Cardiac septum (tissue), 1 donor: ENCODE data around the gene SLX1A. TPM values are rescaled to one million over a fixed set of nuclear protein-coding genes. Genes with fewer than 3 reads are reported as not detected.
A peak's percentile ranks its signal among the peaks of the same experiment; 100 is the strongest.
"Not testable (repeated sequence)": the region's sequence is repeated elsewhere in the genome, so short reads cannot be mapped to it uniquely, and the experiment has no call there.

ENCODE experiments used
- DNase-seq: peaks from one replicate; pipeline ENCODE4 v3.0.0-alpha.2; 2020; ENCODE audit warnings: low spot score
- intact Hi-C: fragments of 100-400 bp; cut with DNase I; formaldehyde crosslinking; loops from one replicate; pipeline ENCODE4 v1.14.0; 2022
- long read RNA-seq: library from polyadenylated mRNA; unstranded; transcript quantifications from one replicate; pipeline ENCODE4 v2.0.0, GENCODE V29; 2021
- total RNA-seq: library from RNA; stranded (reverse); fragmentation: NEBNext Ultra II Directional; extraction: Animal tissue kit (Norgen Biotek cat#: 25700); gene quantifications from one replicate; pipeline ENCODE4 v1.2.1, GENCODE V29; 2021
- donor health status: DM: no; HTN: no; CAD: no.

SLX1A gene
- 24.9 TPM for total RNA-seq
- long read RNA-seq, transcript SLX1A-201 (6 exons, 1,091 nt): major isoform, 7 of 13 reads
- long read RNA-seq, partial matches to known transcripts: 1 of 13 reads
- long read RNA-seq, other reads (novel, unspliced or antisense): 0 of 13 reads

- intact Hi-C loops, DNase-seq: not testable (repeated sequence)
These were observed at the start of gene SLX1A, which contains the start of gene BOLA2B for GRCh38 chr16:30193615-30194014. TSS of gene SLX1A (plus strand) at chr16:30193875. CDS start at chr16:30194085, 210 bp downstream. TSS of gene BOLA2B (minus strand) at chr16:30193666. CDS start at chr16:30193595, 71 bp downstream.

DNA sequence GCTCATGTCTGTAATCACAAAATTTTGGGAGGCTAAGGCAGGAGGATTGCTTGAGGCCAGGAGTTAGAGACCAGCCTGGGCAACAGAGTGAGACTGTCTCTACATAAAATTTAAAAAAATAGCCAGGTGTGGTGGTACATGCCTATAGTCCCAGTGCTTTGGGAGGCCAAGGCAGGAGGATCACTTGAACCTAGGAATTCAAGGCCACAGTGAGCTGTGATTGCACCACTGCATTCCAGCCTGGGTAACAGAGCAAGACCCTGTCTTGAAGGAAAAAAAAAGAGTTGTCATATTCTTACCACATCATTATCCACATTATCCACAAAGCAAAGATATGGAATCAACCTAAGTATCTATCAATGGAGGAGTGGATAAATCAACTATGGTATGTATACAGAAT, 49.7 kb upstream of the SLX1A start:
- no peak for DNase-seq
- intact Hi-C loops: no loop called here

DNA sequence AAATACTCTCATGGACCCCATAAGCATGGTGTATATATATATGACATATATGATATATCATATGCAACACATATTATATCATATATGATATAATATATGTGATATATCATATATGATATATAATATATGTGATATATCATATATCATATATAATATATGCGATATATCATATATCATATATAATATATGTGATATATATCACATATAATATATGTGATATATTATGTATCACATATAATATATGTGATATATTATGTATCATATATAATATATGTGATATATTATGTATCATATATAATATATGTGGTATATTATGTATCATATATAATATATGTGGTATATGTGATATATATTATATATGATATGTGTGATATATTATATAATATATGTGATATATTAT, 48.8 kb upstream of the SLX1A start:
- intact Hi-C loops: no loop called here

DNA sequence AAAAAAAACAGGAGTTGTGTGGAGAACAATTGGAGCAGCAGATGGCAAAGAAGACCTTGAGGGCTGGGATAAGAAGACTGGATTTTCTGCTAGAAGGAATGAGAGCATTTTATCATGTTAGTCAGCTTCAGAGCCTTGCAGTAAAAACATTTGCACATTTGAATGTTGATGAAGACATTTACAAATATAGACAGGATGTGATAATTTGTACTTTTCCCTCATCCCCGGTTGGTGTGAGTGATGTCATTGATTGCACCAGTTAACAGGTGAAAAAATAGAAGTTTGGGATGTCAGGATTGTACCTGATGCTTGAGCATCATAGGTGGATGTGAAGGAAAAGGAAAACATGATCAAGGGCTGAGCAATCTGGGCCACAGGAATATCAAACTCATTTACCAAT, 48.0 kb upstream of the SLX1A start:
- DNase-seq: no peak
- intact Hi-C loops: no loop called here

More for the DNA sequence above, 48.8 kb upstream of the SLX1A start:
- no peak for DNase-seq

DNA sequence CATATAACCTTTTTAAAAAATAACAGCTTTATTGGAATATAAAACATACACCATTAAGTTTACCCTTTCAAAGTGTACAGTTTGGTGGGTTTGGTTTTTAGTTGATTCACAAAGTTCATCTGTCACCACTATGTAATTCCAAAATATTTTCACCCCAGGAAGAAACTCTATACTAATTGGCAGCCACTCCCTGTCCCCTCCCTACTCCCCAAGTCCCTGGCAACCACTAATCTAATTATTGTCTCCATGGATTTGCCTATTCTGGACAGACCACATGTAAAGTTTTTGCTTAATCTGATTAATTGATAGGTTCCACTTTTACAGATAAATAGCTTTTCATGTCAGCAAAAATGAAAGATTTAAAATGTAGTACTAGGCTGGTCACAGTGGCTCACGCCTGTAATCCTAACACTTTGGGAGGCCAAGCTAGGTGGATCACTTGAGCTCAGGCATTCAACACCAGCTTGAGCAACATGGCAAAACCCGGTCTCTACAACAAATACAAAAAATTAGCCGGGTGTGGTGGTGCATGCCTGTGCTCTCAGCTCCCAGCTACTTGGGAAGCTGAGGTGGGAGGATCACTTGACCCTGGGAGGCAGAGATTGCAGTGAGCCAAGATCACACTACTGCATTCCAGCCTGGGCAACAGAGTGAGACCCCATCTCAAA, 45.7 kb upstream of the SLX1A start:
- DNase-seq: no peak
- intact Hi-C loops: no loop called here

DNA sequence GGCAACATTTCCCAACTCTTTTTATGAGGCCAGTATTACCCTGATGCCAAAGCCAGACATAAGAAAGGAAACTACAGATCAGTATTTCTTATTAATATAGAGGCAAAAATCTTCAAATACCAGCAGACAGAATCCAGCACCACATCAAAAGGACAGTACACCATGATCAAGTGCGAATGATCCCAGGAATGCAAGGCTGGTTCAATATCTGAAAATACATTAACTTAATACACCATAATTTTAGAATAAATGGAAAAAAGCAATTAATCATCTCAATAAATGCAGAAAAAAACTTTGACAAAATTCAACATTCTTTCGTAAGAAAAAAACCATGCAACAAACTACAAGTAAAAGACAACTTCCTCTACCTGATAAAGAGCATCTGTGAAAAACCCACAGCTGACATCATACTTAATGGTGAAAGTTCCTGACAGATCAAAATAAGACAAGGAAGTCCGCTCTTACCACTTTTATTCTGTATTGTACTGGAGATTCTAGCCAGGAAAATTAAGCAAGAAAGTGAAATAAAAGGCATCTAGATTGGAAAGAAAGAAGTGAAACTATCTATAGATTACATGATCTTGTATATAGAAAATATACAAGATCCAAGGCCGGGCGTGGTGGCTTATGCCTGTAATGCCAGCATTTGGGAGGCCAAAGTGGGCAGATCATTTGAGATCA, 44.3 kb upstream of the SLX1A start:
- intact Hi-C loops: no loop called here
- DNase-seq: no peak

DNA sequence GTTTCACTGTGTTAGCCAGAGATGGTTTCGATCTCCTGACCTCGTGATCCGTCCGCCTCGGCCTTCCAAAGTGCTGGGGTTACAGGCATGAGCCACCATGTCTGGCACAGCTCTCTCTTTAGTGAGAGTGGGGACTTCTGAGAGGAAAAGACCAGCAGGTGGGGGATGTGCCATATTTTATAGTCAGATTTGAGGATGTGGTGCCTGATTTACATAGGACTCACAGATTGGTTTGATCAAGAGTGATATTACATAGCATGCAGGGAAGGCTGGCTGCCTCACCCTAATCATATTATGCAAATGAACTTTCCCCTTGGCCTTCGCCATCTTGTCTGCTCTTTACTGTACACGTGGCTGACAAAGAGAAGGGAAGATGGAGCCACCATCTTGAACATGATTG, 42.6 kb upstream of the SLX1A start:
- intact Hi-C loops: no loop called here
- no peak for DNase-seq

DNA sequence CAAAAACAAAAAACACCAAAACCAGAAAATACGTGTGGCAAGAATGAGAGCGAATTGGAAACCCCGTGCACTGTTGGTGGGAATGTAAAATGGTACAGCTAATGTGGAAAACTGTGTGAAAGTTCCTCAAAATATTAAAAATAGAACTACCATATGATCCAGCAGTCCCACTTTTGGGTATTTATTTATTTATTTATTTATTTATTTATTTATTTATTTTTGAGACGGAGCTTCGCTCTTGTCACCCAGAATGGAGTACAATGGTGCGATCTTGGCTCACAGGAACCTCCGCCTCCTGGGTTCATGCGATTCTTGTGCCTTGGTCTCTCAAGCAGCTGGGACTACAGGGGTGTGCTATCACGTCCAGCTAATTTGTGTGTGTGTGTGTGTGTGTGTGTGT, 41.2 kb upstream of the SLX1A start:
- no peak for DNase-seq
- intact Hi-C loops: no loop called here

GRCh38 chr16:30155188-30155587, 38.5 kb upstream of the SLX1A start:
- intact Hi-C loops: no loop called here
- no peak for DNase-seq

- DNase-seq: no peak
- intact Hi-C loops: no loop called here
These were observed 36.5 kb upstream of the SLX1A start for GRCh38 chr16:30157214-30157613.

DNA sequence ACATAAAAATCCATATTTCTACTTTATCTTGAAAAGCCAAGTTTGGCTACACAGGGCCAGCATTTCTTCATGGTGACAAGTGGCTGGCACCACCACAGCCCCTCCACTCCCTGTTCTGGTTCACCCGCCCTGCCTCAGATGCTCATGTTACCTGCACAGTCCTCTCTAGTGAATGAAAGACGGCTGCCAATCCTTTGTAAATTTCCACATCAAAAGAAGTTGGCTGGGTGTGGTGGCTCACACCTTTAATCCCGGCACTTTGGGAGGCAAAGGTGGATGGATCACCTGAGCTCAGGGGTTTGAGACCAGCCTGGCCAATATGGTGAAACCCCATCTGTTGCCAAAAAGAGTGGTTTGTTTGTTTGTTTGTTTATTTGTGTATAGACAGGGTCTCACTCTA, 30.1 kb upstream of the SLX1A start:
- DNase-seq: no peak
- intact Hi-C loops: no loop called here

DNA sequence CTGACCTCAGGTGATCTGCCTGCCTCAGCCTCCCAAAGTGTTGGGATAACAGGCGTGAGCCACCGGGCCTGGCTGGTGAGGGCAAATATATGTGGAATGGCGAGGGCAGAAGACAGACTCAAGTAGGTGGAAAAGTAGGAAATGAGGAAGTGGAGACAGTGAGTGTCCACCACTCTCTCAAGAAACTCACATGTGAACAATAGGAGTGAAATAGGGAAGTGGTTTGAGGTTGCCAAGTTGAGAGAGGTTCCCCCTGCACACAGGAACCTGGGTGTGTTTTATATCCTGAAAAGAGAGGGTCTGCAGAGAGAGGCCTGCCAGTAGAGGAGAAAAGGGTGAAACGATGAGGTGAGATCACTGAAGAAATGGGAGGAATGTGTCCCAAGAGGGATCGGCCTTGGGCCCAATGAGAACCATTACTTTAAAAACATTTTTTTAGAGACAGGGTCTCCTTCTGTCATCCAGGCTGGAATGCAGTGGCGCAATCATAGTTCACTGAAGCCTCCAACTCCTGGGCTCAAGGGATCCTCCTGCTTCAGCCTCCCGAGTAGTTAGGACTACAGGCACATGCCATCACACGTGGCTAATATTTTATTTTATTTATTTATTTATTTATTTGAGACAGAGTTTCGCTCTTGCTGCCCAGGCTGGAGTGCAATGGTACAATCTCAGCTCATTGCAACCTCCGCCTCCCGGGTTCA, 27.3 kb upstream of the SLX1A start:
- DNase-seq: no peak
- intact Hi-C loops: no loop called here

- DNase-seq, intact Hi-C loops: not testable (repeated sequence)
These were observed 24.9 kb upstream of the SLX1A start for GRCh38 chr16:30168746-30169145.

DNA sequence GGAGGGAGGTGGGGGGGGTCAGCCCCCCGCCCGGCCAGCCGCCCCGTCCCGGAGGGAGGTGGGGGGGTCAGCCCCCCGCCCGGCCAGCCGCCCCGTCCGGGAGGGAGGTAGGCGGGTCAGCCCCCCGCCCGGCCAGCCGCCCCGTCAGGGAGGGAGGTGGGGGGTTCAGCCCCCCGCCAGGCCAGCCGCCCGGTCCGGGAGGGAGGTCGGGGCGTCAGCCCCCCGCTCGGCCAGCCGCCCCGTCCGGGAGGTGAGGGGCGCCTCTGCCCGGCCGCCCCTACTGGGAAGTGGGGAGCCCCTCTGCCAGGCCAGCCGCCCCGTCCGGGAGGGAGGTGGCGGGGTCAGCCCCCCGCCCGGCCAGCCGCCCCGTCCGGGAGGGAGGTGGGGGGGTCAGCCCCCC, 24.3 kb upstream of the SLX1A start:
- intact Hi-C loops, DNase-seq: not testable (repeated sequence)

- intact Hi-C loops, DNase-seq: not testable (repeated sequence)
These were observed 23.5 kb upstream of the SLX1A start for GRCh38 chr16:30170145-30170544.

DNA sequence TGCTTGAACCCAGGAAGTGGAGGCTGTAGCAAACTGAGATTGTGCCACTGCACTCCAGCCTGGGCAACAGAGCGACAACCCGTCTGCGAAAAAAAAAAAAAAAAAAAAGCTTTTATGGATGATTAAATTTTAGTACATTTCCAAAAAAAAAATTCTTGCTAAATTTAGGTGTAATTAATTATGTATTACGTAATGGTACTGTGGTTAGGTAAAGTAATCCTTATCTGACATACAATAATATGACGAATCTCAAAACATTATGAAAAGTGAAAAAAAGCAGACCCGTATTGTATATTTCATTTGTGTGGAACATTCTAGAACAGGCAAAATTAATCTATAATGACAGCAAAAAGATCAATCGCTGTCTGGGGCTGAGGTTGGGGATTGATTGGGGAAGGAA, 20.6 kb upstream of the SLX1A start:
- intact Hi-C loops: no loop called here
- no peak for DNase-seq

- intact Hi-C loops: not testable (repeated sequence)
- DNase-seq: peak; percentile 86
These were observed 16.8 kb upstream of the SLX1A start for GRCh38 chr16:30176876-30177275.

- no peak for DNase-seq
- intact Hi-C loops: no loop called here
These were observed 14.5 kb upstream of the SLX1A start for GRCh38 chr16:30179195-30179594.

DNA sequence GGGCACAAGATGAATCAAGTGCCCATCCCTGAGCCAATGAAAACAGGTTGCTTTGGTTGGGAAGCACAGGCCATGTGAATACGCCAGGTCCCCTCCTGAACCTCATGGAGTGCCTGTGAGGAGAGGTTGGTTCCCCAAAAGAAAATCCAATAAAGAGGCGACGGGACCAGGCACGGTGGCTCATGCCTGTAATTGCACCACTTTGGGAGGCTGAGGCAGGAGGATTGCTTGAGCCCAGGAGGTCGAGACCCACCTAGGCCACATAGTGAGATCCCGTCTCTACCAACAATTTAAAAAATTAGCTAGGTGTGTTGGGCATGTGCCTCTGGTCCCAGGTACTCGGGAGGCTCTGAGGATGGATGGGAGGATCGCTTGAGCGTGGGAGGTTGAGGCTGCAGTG, 13.7 kb upstream of the SLX1A start:
- no peak for DNase-seq
- intact Hi-C loops: no loop called here

DNA sequence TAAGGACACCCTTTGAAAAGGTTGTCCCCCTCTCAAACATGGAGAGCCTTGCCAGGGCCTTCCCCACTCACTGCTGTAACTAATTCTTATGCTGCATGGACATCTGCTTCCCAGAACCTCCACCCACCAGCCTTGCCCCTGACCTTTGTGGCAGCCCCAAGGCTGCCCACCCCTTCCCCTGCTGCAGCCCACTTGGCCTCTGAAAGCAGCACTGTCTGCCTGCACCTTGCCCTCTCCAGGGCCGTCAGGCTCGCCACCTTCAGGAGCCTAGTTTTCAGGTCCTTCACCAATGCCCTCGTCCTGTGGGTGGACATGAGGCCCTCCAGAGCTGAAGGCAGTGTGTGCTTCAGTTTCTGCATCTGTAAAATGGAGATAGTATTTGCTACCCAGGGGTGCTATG, 12.9 kb upstream of the SLX1A start:
- DNase-seq: no peak
- intact Hi-C loops: no loop called here
